ENCODE measurements around the gene KIF3B. TPM values are rescaled to one million over a fixed set of nuclear protein-coding genes. Genes with fewer than 3 reads are reported as not detected.

KIF3B gene
- total RNA-seq, 1 donor: 39.4 TPM

- H3K4me1 ChIP-seq (ENCODE audit: insufficient read depth, low read length): no peaks in the 10 kb centered on the region
- peaks cover 16% of the 10 kb centered on the region for H4K20me1 ChIP-seq (ENCODE audit: insufficient read depth, low read length)
- H3K36me3 ChIP-seq (ENCODE audit: insufficient read depth, low read length): no peaks in the 10 kb centered on the region
- H3K4me2 ChIP-seq (ENCODE audit: insufficient read depth, low read length): no peak overlapping the region
- H3K27ac ChIP-seq (ENCODE audit: low read depth, low read length): no peak overlapping the region
- TF ChIP-seq CTCF (IDR thresholded peaks at IDR 0.05; ENCODE audit: extremely low read depth, low read depth, low read length): no peak
- no peak for DNase-seq (ENCODE audit: insufficient read length, low spot score, missing footprints)
- no peaks in the 10 kb centered on the region for H3K9me3 ChIP-seq (ENCODE audit: low read depth, low read length)
- no peak overlapping the region for H3K4me3 ChIP-seq (ENCODE audit: insufficient read depth, low read length)
- H3K79me2 ChIP-seq (ENCODE audit: insufficient read depth, low read length): peaks cover 50% of the 10 kb centered on the region
- no peak overlapping the region for H2AFZ ChIP-seq (ENCODE audit: low read length)
- H3K27me3 ChIP-seq (ENCODE audit: insufficient read depth, low read length): no peaks in the 10 kb centered on the region
These were observed 24.5 kb downstream of the KIF3B start for GRCh38 chr20:32301719-32302506.

- peaks cover 47% of the 10 kb centered on the region for H3K79me2 ChIP-seq (ENCODE audit: insufficient read depth, low read length)
- TF ChIP-seq CTCF (IDR thresholded peaks at IDR 0.05; ENCODE audit: extremely low read depth, low read depth, low read length): no peak
These were observed 25.0 kb downstream of the KIF3B start for GRCh38 chr20:32302507-32302872.

GRCh38 chr20:32304131-32304746, 26.8 kb downstream of the KIF3B start:
- Histone ChIP-seq H3K4me3 (ENCODE audit: insufficient read depth, low read length) (no peak overlapping the region), H2AFZ (ENCODE audit: low read length) (no peak overlapping the region), H3K9me3 (ENCODE audit: low read depth, low read length) (no peaks in the 10 kb centered on the region), H3K79me2 (ENCODE audit: insufficient read depth, low read length) (peaks cover 37% of the 10 kb centered on the region), H3K27me3 (ENCODE audit: insufficient read depth, low read length) (no peaks in the 10 kb centered on the region), H4K20me1 (ENCODE audit: insufficient read depth, low read length) (peaks cover 4% of the 10 kb centered on the region), H3K4me2 (ENCODE audit: insufficient read depth, low read length) (no peak overlapping the region), H3K27ac (ENCODE audit: low read depth, low read length) (no peak overlapping the region), H3K36me3 (ENCODE audit: insufficient read depth, low read length) (peaks cover under 1% of the 10 kb centered on the region), H3K4me1 (ENCODE audit: insufficient read depth, low read length) (no peaks in the 10 kb centered on the region)
- TF ChIP-seq CTCF (IDR thresholded peaks at IDR 0.05; ENCODE audit: extremely low read depth, low read depth, low read length): no peak
- DNase-seq (ENCODE audit: insufficient read length, low spot score, missing footprints): no peak

More at GRCh38 chr20:32302507-32302872, 25.0 kb downstream of the KIF3B start:
- Histone ChIP-seq H4K20me1 (ENCODE audit: insufficient read depth, low read length) (peaks cover 12% of the 10 kb centered on the region), H3K27me3 (ENCODE audit: insufficient read depth, low read length) (no peaks in the 10 kb centered on the region), H3K9me3 (ENCODE audit: low read depth, low read length) (no peaks in the 10 kb centered on the region), H3K27ac (ENCODE audit: low read depth, low read length) (no peak overlapping the region), H2AFZ (ENCODE audit: low read length) (no peak overlapping the region), H3K4me3 (ENCODE audit: insufficient read depth, low read length) (no peak overlapping the region), H3K4me1 (ENCODE audit: insufficient read depth, low read length) (no peaks in the 10 kb centered on the region), H3K36me3 (ENCODE audit: insufficient read depth, low read length) (no peaks in the 10 kb centered on the region), H3K4me2 (ENCODE audit: insufficient read depth, low read length) (no peak overlapping the region)
- no peak for DNase-seq (ENCODE audit: insufficient read length, low spot score, missing footprints)

- H3K4me3 ChIP-seq (ENCODE audit: insufficient read depth, low read length): no peak overlapping the region
- H2AFZ ChIP-seq (ENCODE audit: low read length): no peak overlapping the region
- H3K9me3 ChIP-seq (ENCODE audit: low read depth, low read length): no peaks in the 10 kb centered on the region
- no peak for TF ChIP-seq CTCF (IDR thresholded peaks at IDR 0.05; ENCODE audit: extremely low read depth, low read depth, low read length)
- peaks cover 20% of the 10 kb centered on the region for H4K20me1 ChIP-seq (ENCODE audit: insufficient read depth, low read length)
- H3K27ac ChIP-seq (ENCODE audit: low read depth, low read length): no peak overlapping the region
- H3K79me2 ChIP-seq (ENCODE audit: insufficient read depth, low read length): peaks cover 18% of the 10 kb centered on the region
- no peaks in the 10 kb centered on the region for H3K4me1 ChIP-seq (ENCODE audit: insufficient read depth, low read length)
- H3K36me3 ChIP-seq (ENCODE audit: insufficient read depth, low read length): peaks cover 45% of the 10 kb centered on the region
- H3K4me2 ChIP-seq (ENCODE audit: insufficient read depth, low read length): no peak overlapping the region
- peak; percentile 50 for DNase-seq (ENCODE audit: insufficient read length, low spot score, missing footprints)
- H3K27me3 ChIP-seq (ENCODE audit: insufficient read depth, low read length): no peaks in the 10 kb centered on the region
These were observed 35.4 kb downstream of the KIF3B start for GRCh38 chr20:32312718-32313424.
